Fibroblast of skin of right quadriceps (primary cell): ENCODE data around the gene SSBP2.
A peak's percentile ranks its signal among the peaks of the same experiment; 100 is the strongest.
"Not testable (repeated sequence)": the region's sequence is repeated elsewhere in the genome, so short reads cannot be mapped to it uniquely, and the experiment has no call there.

Experiments
- DNase-seq: peaks from one replicate; pipeline ENCODE4 v3.0.0-alpha.2; 2013

The SSBP2 gene

GRCh38 chr5:81517462-81517861 lies 233.4 kb downstream of the SSBP2 start:
- DNase-seq: no peak

- no peak for DNase-seq
Measured at GRCh38 chr5:81516091-81516490, 234.8 kb downstream of the SSBP2 start.

- DNase-seq: no peak
Measured at GRCh38 chr5:81513982-81514381, 236.9 kb downstream of the SSBP2 start.

- DNase-seq: no peak
Measured at GRCh38 chr5:81513473-81513872, 237.4 kb downstream of the SSBP2 start.

- DNase-seq: peak; percentile 83
Measured at GRCh38 chr5:81506900-81507588, 243.9 kb downstream of the SSBP2 start.

GRCh38 chr5:81506378-81506777 lies 244.5 kb downstream of the SSBP2 start:
- DNase-seq: no peak

GRCh38 chr5:81505672-81506071 lies 245.2 kb downstream of the SSBP2 start:
- no peak for DNase-seq

GRCh38 chr5:81503602-81504001 lies 247.3 kb downstream of the SSBP2 start:
- not testable (repeated sequence) for DNase-seq

GRCh38 chr5:81495286-81495685 lies 255.6 kb downstream of the SSBP2 start:
- DNase-seq: no peak

GRCh38 chr5:81488862-81489261 lies 262.0 kb downstream of the SSBP2 start:
- no peak for DNase-seq

GRCh38 chr5:81486711-81487110 lies 264.2 kb downstream of the SSBP2 start:
- no peak for DNase-seq

- no peak for DNase-seq
Measured at GRCh38 chr5:81482595-81482994, 268.3 kb downstream of the SSBP2 start.

- not testable (repeated sequence) for DNase-seq
Measured at GRCh38 chr5:81473395-81473794, 277.5 kb downstream of the SSBP2 start.

GRCh38 chr5:81469676-81470075 lies 281.2 kb downstream of the SSBP2 start:
- DNase-seq: no peak

GRCh38 chr5:81450940-81451339 lies 300.0 kb downstream of the SSBP2 start:
- peak; percentile 23 for DNase-seq

GRCh38 chr5:81435023-81435422 lies 315.9 kb downstream of the SSBP2 start:
- no peak for DNase-seq

GRCh38 chr5:81429985-81430384 lies 320.9 kb downstream of the SSBP2 start:
- DNase-seq: no peak

GRCh38 chr5:81429363-81429762 lies 321.5 kb downstream of the SSBP2 start:
- no peak for DNase-seq

GRCh38 chr5:81428861-81429260 lies 322.0 kb downstream of the SSBP2 start:
- DNase-seq: no peak

GRCh38 chr5:81428446-81428845 lies 322.5 kb downstream of the SSBP2 start:
- no peak for DNase-seq

- no peak for DNase-seq
Measured at GRCh38 chr5:81427566-81427965, 323.3 kb downstream of the SSBP2 start.

GRCh38 chr5:81426359-81427030 lies 324.4 kb downstream of the SSBP2 start:
- DNase-seq: no peak

GRCh38 chr5:81425569-81425968 lies 325.3 kb downstream of the SSBP2 start:
- peak; percentile 58 for DNase-seq

GRCh38 chr5:81424728-81425127 lies 326.2 kb downstream of the SSBP2 start:
- no peak for DNase-seq

GRCh38 chr5:81422671-81423070 lies 328.2 kb downstream of the SSBP2 start:
- peak; percentile 74 for DNase-seq
